Activated CD4-positive, alpha-beta memory T cell treated with anti-CD3 and anti-CD28 coated beads for 36 hours (primary cell): ENCODE results near the gene FAM90A1. TPM values are rescaled to one million over a fixed set of nuclear protein-coding genes. Genes with fewer than 3 reads are reported as not detected.
A peak's percentile ranks its signal among the peaks of the same experiment; 100 is the strongest.
"Not testable (repeated sequence)": the region's sequence is repeated elsewhere in the genome, so short reads cannot be mapped to it uniquely, and the experiment has no call there.

ENCODE experiments used
- CTCF ChIA-PET: fragments of 350-600 bp; sonication (Branson Sonifier 250); formaldehyde crosslinking; loops from one replicate; lab custom pipeline; 2021; ENCODE audit warnings: antibody characterized with exemption, inconsistent platforms; lab: Charles Lee
- POLR2A ChIA-PET: fragments of 350-600 bp; sonication (Branson Sonifier 250); formaldehyde crosslinking; loops from one replicate; lab custom pipeline; 2021; ENCODE audit warnings: antibody characterized with exemption; lab: Charles Lee
- DNase-seq: peaks from one replicate; pipeline ENCODE4 v3.0.0-alpha.2; 2020
- H3K27ac Mint-ChIP-seq: one replicate; pipeline ENCODE4 v1.8.0; 2021; ENCODE audit warnings: mixed read lengths
- H3K27me3 Mint-ChIP-seq: one replicate; pipeline ENCODE4 v1.8.0; 2021; ENCODE audit warnings: mixed read lengths
- H3K36me3 Mint-ChIP-seq: one replicate; pipeline ENCODE4 v1.8.0; 2021; ENCODE audit warnings: mixed read lengths
- H3K4me1 Mint-ChIP-seq: one replicate; pipeline ENCODE4 v1.8.0; 2021; ENCODE audit warnings: low read depth, mixed read lengths
- H3K4me3 Mint-ChIP-seq: one replicate; pipeline ENCODE4 v1.8.0; 2021; ENCODE audit warnings: mild to moderate bottlenecking, mixed read lengths
- H3K9me3 Mint-ChIP-seq: one replicate; pipeline ENCODE4 v1.8.0; 2021; ENCODE audit warnings: mixed read lengths
- intact Hi-C: fragments of 100-400 bp; cut with micrococcal nuclease; formaldehyde crosslinking; loops from one replicate; pipeline ENCODE4 v1.15.1; 2023
- total RNA-seq, 2 experiments: library from RNA; stranded (reverse); gene quantifications; one replicate each; pipeline ENCODE4 v1.2.3, GENCODE V29; 2021

The FAM90A1 gene
- total RNA-seq, 2 experiments from 2014 or later = 0.41 to 0.43 TPM

GRCh38 chr12:8188088-8188487 is 39.3 kb downstream of the FAM90A1 start:
- H3K4me1 Mint-ChIP-seq, intact Hi-C loops, H3K36me3 Mint-ChIP-seq, DNase-seq, H3K27me3 Mint-ChIP-seq, H3K27ac Mint-ChIP-seq, H3K4me3 Mint-ChIP-seq, H3K9me3 Mint-ChIP-seq, POLR2A ChIA-PET: not testable (repeated sequence)
- CTCF ChIA-PET = interaction anchor here (1.7 kb wide), 1 partner anchor 79 kb away, joined by 7 read pairs; no protein-coding TSS in a partner anchor

GRCh38 chr12:8184206-8184605 is 43.2 kb downstream of the FAM90A1 start:
- intact Hi-C loops, H3K27me3 Mint-ChIP-seq, H3K4me3 Mint-ChIP-seq, H3K27ac Mint-ChIP-seq, CTCF ChIA-PET, DNase-seq, POLR2A ChIA-PET, H3K9me3 Mint-ChIP-seq, H3K36me3 Mint-ChIP-seq: not testable (repeated sequence)
- peaks cover 16% of the 10 kb centered on the region for H3K4me1 Mint-ChIP-seq

- DNase-seq, CTCF ChIA-PET, POLR2A ChIA-PET, intact Hi-C loops, H3K36me3 Mint-ChIP-seq, H3K27ac Mint-ChIP-seq, H3K9me3 Mint-ChIP-seq, H3K27me3 Mint-ChIP-seq, H3K4me3 Mint-ChIP-seq: not testable (repeated sequence)
- H3K4me1 Mint-ChIP-seq = peaks cover 16% of the 10 kb centered on the region
Measured at GRCh38 chr12:8183346-8183745, 44.1 kb downstream of the FAM90A1 start.

- DNase-seq, H3K4me3 Mint-ChIP-seq, H3K9me3 Mint-ChIP-seq, H3K27me3 Mint-ChIP-seq, H3K36me3 Mint-ChIP-seq, H3K27ac Mint-ChIP-seq, POLR2A ChIA-PET, intact Hi-C loops: not testable (repeated sequence)
- H3K4me1 Mint-ChIP-seq = peaks cover 16% of the 10 kb centered on the region
- CTCF ChIA-PET = interaction anchor here (1.0 kb wide), 1 partner anchor 105 kb away, joined by 3 read pairs; no protein-coding TSS in a partner anchor
Measured at GRCh38 chr12:8182923-8183322, 44.5 kb downstream of the FAM90A1 start.

- H3K4me3 Mint-ChIP-seq = peak overlapping the region; percentile 67
- intact Hi-C loops, POLR2A ChIA-PET, H3K9me3 Mint-ChIP-seq, H3K36me3 Mint-ChIP-seq, H3K27me3 Mint-ChIP-seq, H3K27ac Mint-ChIP-seq: not testable (repeated sequence)
- CTCF ChIA-PET = interaction anchor here (0.7 to 1.1 kb wide), 3 partner anchors 42 to 73 kb away, joined by 5 to 7 read pairs (median 7); no protein-coding TSS in a partner anchor
- DNase-seq = peak; percentile 18
- peaks cover 20% of the 10 kb centered on the region for H3K4me1 Mint-ChIP-seq
Measured at GRCh38 chr12:8181271-8181670, 46.1 kb downstream of the FAM90A1 start.

GRCh38 chr12:8179989-8180585 is 47.3 kb downstream of the FAM90A1 start:
- peak; percentile 89 for DNase-seq
- Mint-ChIP-seq H3K27ac (peak overlapping the region; percentile 76), H3K4me3 (peak overlapping the region; percentile 81), H3K4me1 (peaks cover 23% of the 10 kb centered on the region)
- intact Hi-C loops = loop anchor here (1.0 kb wide), 1 partner anchor 72 kb away; no protein-coding TSS in a partner anchor
- CTCF ChIA-PET = interaction anchor here (0.8 to 1.1 kb wide), 3 partner anchors 51 to 71 kb away, joined by 3 to 7 read pairs (median 4); no protein-coding TSS in a partner anchor
- POLR2A ChIA-PET, H3K27me3 Mint-ChIP-seq, H3K9me3 Mint-ChIP-seq, H3K36me3 Mint-ChIP-seq: not testable (repeated sequence)

GRCh38 chr12:8172911-8173310 is 54.5 kb downstream of the FAM90A1 start:
- H3K27me3 Mint-ChIP-seq = peaks cover 11% of the 10 kb centered on the region
- H3K27ac Mint-ChIP-seq, intact Hi-C loops, POLR2A ChIA-PET, H3K9me3 Mint-ChIP-seq, H3K4me3 Mint-ChIP-seq, H3K36me3 Mint-ChIP-seq, CTCF ChIA-PET, H3K4me1 Mint-ChIP-seq, DNase-seq: not testable (repeated sequence)

Other genes starting within 250 kb of the FAM90A1 start
- gene FOXJ2, start 194.9 kb downstream of the FAM90A1 start, total RNA-seq = 10 to 100 TPM; 16.7 to 17.1 TPM
- under 1 TPM; 0.94 to 0.97 TPM for gene C3AR1, start 161.3 kb downstream of the FAM90A1 start, total RNA-seq
- gene NECAP1, start 145.3 kb downstream of the FAM90A1 start, total RNA-seq = 10 to 100 TPM; 29.4 to 32.2 TPM
- gene CLEC4A, start 104.0 kb downstream of the FAM90A1 start, total RNA-seq = 1 to 10 TPM; 1.2 TPM
- gene ZNF705A, start 70.6 kb downstream of the FAM90A1 start, total RNA-seq = not detected
- not detected for gene CLEC6A, start 228.3 kb upstream of the FAM90A1 start, total RNA-seq